Measurements from ENCODE around the gene UBTD2. TPM values are rescaled to one million over a fixed set of nuclear protein-coding genes. Genes with fewer than 3 reads are reported as not detected.

UBTD2 gene
- polyA plus RNA-seq, 1 donor (not counting 4 experiments of a cell fraction or from before 2014, with no cell fraction given) = 16.2 TPM

GRCh38 chr5:172173564-172174153 lies 109.9 kb downstream of the UBTD2 start:
- Histone ChIP-seq H3K4me2 (ENCODE audit: control insufficient read depth, extremely low read depth, insufficient read depth, low read depth, low read length) (peak overlapping the region; percentile 34), H3K79me2 (ENCODE audit: control insufficient read depth, insufficient read depth, low read length) (peaks cover 69% of the 10 kb centered on the region), H3K36me3 (ENCODE audit: control insufficient read depth in 2 of 2, extremely low read depth in 1 of 2, insufficient read depth in 2 of 2, low read length in 2 of 2) (peaks cover 3 to 10% of the 10 kb centered on the region in 2 experiments), H3K4me3 (ENCODE audit: control insufficient read depth in 2 of 3, extremely low read depth in 1 of 3, insufficient read depth in 2 of 3, low read depth in 1 of 3, low read length in 3 of 3) (no peak overlapping the region), H3K9me1 (ENCODE audit: control insufficient read depth, extremely low read depth, insufficient read depth, low read length) (peaks cover 6% of the 10 kb centered on the region), H4K20me1 (ENCODE audit: control insufficient read depth, extremely low read depth, insufficient read depth, low read length) (peaks cover 30% of the 10 kb centered on the region), H3K4me1 (ENCODE audit: control insufficient read depth, extremely low read depth, insufficient read depth, low read length) (peaks cover 38% of the 10 kb centered on the region), H3K27ac (ENCODE audit: control insufficient read depth, insufficient read depth, low read length) (peak overlapping the region; percentile 23), H3K9ac (ENCODE audit: control insufficient read depth, extremely low read depth, insufficient read depth, low read length) (no peak overlapping the region), H3K9me3 (ENCODE audit: control insufficient read depth, low read depth, low read length) (no peaks in the 10 kb centered on the region), H2AFZ (ENCODE audit: control insufficient read depth, low read length) (no peak overlapping the region), H3K27me3 (ENCODE audit: control insufficient read depth, extremely low read depth, insufficient read depth, low read length) (no peaks in the 10 kb centered on the region)
- peak; percentile 81 for FAIRE-seq
- TF ChIP-seq EZH2 (IDR thresholded peaks at IDR 0.05; ENCODE audit: low read length) (no peak), CTCF (optimal IDR thresholded peaks at IDR 0.05 in 1 of 3, IDR thresholded peaks at IDR 0.05 in 1 of 3, conservative IDR thresholded peaks at IDR 0.05 in 1 of 3; ENCODE audit: extremely low read depth in 1 of 3, insufficient read depth in 2 of 3, low read length in 3 of 3) (no peak)
- dilution Hi-C loops (cut with MboI; ENCODE audit: extremely low pct_ligation_motif_present, low sequenced_read_pairs) = no loop called here
- peak; percentile 53 for DNase-seq (ENCODE audit: low read depth, low spot score)

- dilution Hi-C loops (cut with MboI; ENCODE audit: extremely low pct_ligation_motif_present, low sequenced_read_pairs) = no loop called here
- Histone ChIP-seq H3K27ac (ENCODE audit: control insufficient read depth, insufficient read depth, low read length) (peak overlapping the region; percentile 19), H3K36me3 (ENCODE audit: control insufficient read depth in 2 of 2, extremely low read depth in 1 of 2, insufficient read depth in 2 of 2, low read length in 2 of 2) (peaks cover 0 to 9% of the 10 kb centered on the region in 2 experiments), H3K4me3 (ENCODE audit: control insufficient read depth in 2 of 3, extremely low read depth in 1 of 3, insufficient read depth in 2 of 3, low read depth in 1 of 3, low read length in 3 of 3) (no peak overlapping the region), H3K4me1 (ENCODE audit: control insufficient read depth, extremely low read depth, insufficient read depth, low read length) (peaks cover 38% of the 10 kb centered on the region), H3K9ac (ENCODE audit: control insufficient read depth, extremely low read depth, insufficient read depth, low read length) (peak overlapping the region; percentile 16), H3K79me2 (ENCODE audit: control insufficient read depth, insufficient read depth, low read length) (peaks cover 69% of the 10 kb centered on the region), H3K4me2 (ENCODE audit: control insufficient read depth, extremely low read depth, insufficient read depth, low read depth, low read length) (peak overlapping the region; percentile 34), H3K9me3 (ENCODE audit: control insufficient read depth, low read depth, low read length) (no peaks in the 10 kb centered on the region), H3K27me3 (ENCODE audit: control insufficient read depth, extremely low read depth, insufficient read depth, low read length) (no peaks in the 10 kb centered on the region), H4K20me1 (ENCODE audit: control insufficient read depth, extremely low read depth, insufficient read depth, low read length) (peaks cover 28% of the 10 kb centered on the region), H2AFZ (ENCODE audit: control insufficient read depth, low read length) (no peak overlapping the region), H3K9me1 (ENCODE audit: control insufficient read depth, extremely low read depth, insufficient read depth, low read length) (peaks cover 6% of the 10 kb centered on the region)
- FAIRE-seq (peak; percentile 29), DNase-seq (ENCODE audit: low read depth, low spot score) (no peak)
- TF ChIP-seq EZH2 (IDR thresholded peaks at IDR 0.05; ENCODE audit: low read length) = no peak
- no peak for TF ChIP-seq CTCF (optimal IDR thresholded peaks at IDR 0.05 in 1 of 3, IDR thresholded peaks at IDR 0.05 in 1 of 3, conservative IDR thresholded peaks at IDR 0.05 in 1 of 3; ENCODE audit: extremely low read depth in 1 of 3, insufficient read depth in 2 of 3, low read length in 3 of 3)
These were observed 110.5 kb downstream of the UBTD2 start for GRCh38 chr5:172172912-172173563.

Data from keratinocyte (primary cell).